RKO (cell line): ENCODE measurements around the gene UBR2.
"Not testable (repeated sequence)": the region's sequence is repeated elsewhere in the genome, so short reads cannot be mapped to it uniquely, and the experiment has no call there.

Source experiments
- DNase-seq: peaks from one replicate; pipeline ENCODE4 v3.0.0-alpha.2; 2016; ENCODE audit warnings: low spot score

Gene UBR2

GRCh38 chr6:42693725-42694323 lies 130.0 kb downstream of the UBR2 start:
- no peak for DNase-seq

- DNase-seq = no peak
These were observed 130.8 kb downstream of the UBR2 start for GRCh38 chr6:42694586-42694985.

- DNase-seq = no peak
These were observed 132.9 kb downstream of the UBR2 start for GRCh38 chr6:42696526-42697267.

- DNase-seq = no peak
These were observed 133.4 kb downstream of the UBR2 start for GRCh38 chr6:42697268-42697655.

GRCh38 chr6:42698217-42698616 lies 134.4 kb downstream of the UBR2 start:
- no peak for DNase-seq

GRCh38 chr6:42702200-42702599 lies 138.4 kb downstream of the UBR2 start:
- peak; percentile 58 for DNase-seq

- DNase-seq = not testable (repeated sequence)
These were observed 139.0 kb downstream of the UBR2 start for GRCh38 chr6:42702786-42703185.

- no peak for DNase-seq
These were observed 140.6 kb downstream of the UBR2 start for GRCh38 chr6:42704251-42704936.

- DNase-seq = no peak
These were observed 141.1 kb downstream of the UBR2 start for GRCh38 chr6:42704937-42705374.

GRCh38 chr6:42707595-42707994 lies 143.8 kb downstream of the UBR2 start:
- no peak for DNase-seq

GRCh38 chr6:42708096-42708495 lies 144.3 kb downstream of the UBR2 start:
- no peak for DNase-seq

GRCh38 chr6:42709871-42710270 lies 146.0 kb downstream of the UBR2 start:
- DNase-seq = no peak

- no peak for DNase-seq
These were observed 146.5 kb downstream of the UBR2 start for GRCh38 chr6:42710316-42710715.

GRCh38 chr6:42711930-42712329 lies 148.1 kb downstream of the UBR2 start:
- DNase-seq = no peak

- DNase-seq = no peak
These were observed 150.4 kb downstream of the UBR2 start for GRCh38 chr6:42714098-42714761.

GRCh38 chr6:42715871-42716270 lies 152.0 kb downstream of the UBR2 start:
- no peak for DNase-seq

GRCh38 chr6:42720739-42721138 lies 156.9 kb downstream of the UBR2 start:
- peak; percentile 33 for DNase-seq

- DNase-seq = no peak
These were observed 158.7 kb downstream of the UBR2 start, which contains the start of gene PRPH2 for GRCh38 chr6:42722497-42722896. PRPH2 (minus strand) TSS chr6:42722597; CDS start chr6:42722334, 263 bp downstream.

GRCh38 chr6:42724825-42725224 lies 161.0 kb downstream of the UBR2 start:
- no peak for DNase-seq

GRCh38 chr6:42726026-42726425 lies 162.2 kb downstream of the UBR2 start:
- DNase-seq = no peak

- DNase-seq = peak; percentile 92
These were observed 162.8 kb downstream of the UBR2 start for GRCh38 chr6:42726485-42727086.

GRCh38 chr6:42727087-42727611 lies 163.3 kb downstream of the UBR2 start:
- DNase-seq = no peak
